Glutamatergic neuron (in vitro differentiated cells): ENCODE results near the gene MAGI1. TPM values are rescaled to one million over a fixed set of nuclear protein-coding genes. Genes with fewer than 3 reads are reported as not detected.

Experiments used
- DNase-seq: peaks from one replicate; pipeline ENCODE4 v3.0.0; 2022
- H3K27ac Mint-ChIP-seq: one replicate; pipeline ENCODE4 v1.8.0; 2020; ENCODE audit warnings: mild to moderate bottlenecking, mixed read lengths, inconsistent platforms; ENCODE audit not compliant: unreplicated experiment
- H3K27me3 Mint-ChIP-seq: one replicate; pipeline ENCODE4 v1.8.0; 2020; ENCODE audit warnings: mild to moderate bottlenecking, moderate library complexity, mixed read lengths, inconsistent platforms; ENCODE audit not compliant: unreplicated experiment
- H3K36me3 Mint-ChIP-seq: one replicate; pipeline ENCODE4 v1.8.0; 2020; ENCODE audit warnings: mild to moderate bottlenecking, mixed read lengths, inconsistent platforms; ENCODE audit not compliant: unreplicated experiment
- H3K4me1 Mint-ChIP-seq: one replicate; pipeline ENCODE4 v1.8.0; 2020; ENCODE audit warnings: mild to moderate bottlenecking, low read depth, mixed read lengths, inconsistent platforms; ENCODE audit not compliant: unreplicated experiment
- H3K4me3 Mint-ChIP-seq: one replicate; pipeline ENCODE4 v1.8.0; 2020; ENCODE audit warnings: mild to moderate bottlenecking, mixed read lengths, inconsistent platforms; ENCODE audit not compliant: unreplicated experiment
- H3K9me3 Mint-ChIP-seq: one replicate; pipeline ENCODE4 v1.8.0; 2020; ENCODE audit warnings: mild to moderate bottlenecking, moderate library complexity, mixed read lengths, inconsistent platforms; ENCODE audit not compliant: unreplicated experiment
- CTCF ChIP-seq: fragments of 200-600 bp; sonication (generic); IDR thresholded peaks from one replicate; pipeline ENCODE4 v1.5.0; 2021; ENCODE audit not compliant: partially characterized antibody, unreplicated experiment
- total RNA-seq: library from RNA; stranded (reverse); fragmentation: NEBNext Ultra II Directional; extraction: Animal tissue kit (Norgen Biotek cat#: 25700); gene quantifications from one replicate; pipeline ENCODE4 v1.2.1, GENCODE V29; 2021; ENCODE audit not compliant: unreplicated experiment

MAGI1 gene
- total RNA-seq, 1 donor from 2014 or later: 46.5 TPM

- no peaks in the 10 kb centered on the region for H3K9me3 Mint-ChIP-seq
- peak; percentile 85 for DNase-seq
- H3K4me1 Mint-ChIP-seq: peaks cover 4% of the 10 kb centered on the region
- H3K27me3 Mint-ChIP-seq: peaks cover 2% of the 10 kb centered on the region
- peak overlapping the region; percentile 41 for H3K27ac Mint-ChIP-seq
- no peak overlapping the region for H3K4me3 Mint-ChIP-seq
- H3K36me3 Mint-ChIP-seq: no peaks in the 10 kb centered on the region
- TF ChIP-seq CTCF: peak; percentile 92
Observed at GRCh38 chr3:65751123-65751700, 287.5 kb downstream of the MAGI1 start.

- H3K4me3 Mint-ChIP-seq: no peak overlapping the region
- H3K9me3 Mint-ChIP-seq: no peaks in the 10 kb centered on the region
- H3K27me3 Mint-ChIP-seq: peaks cover 2% of the 10 kb centered on the region
Observed at GRCh38 chr3:65749066-65749465, 289.7 kb downstream of the MAGI1 start.

GRCh38 chr3:65748326-65748725 is 290.4 kb downstream of the MAGI1 start:
- TF ChIP-seq CTCF: no peak
- H3K27ac Mint-ChIP-seq: no peak overlapping the region
- peaks cover 9% of the 10 kb centered on the region for H3K4me1 Mint-ChIP-seq
- peaks cover 2% of the 10 kb centered on the region for H3K27me3 Mint-ChIP-seq
- H3K9me3 Mint-ChIP-seq: no peaks in the 10 kb centered on the region
- no peak overlapping the region for H3K4me3 Mint-ChIP-seq
- no peak for DNase-seq
- H3K36me3 Mint-ChIP-seq: no peaks in the 10 kb centered on the region

More at GRCh38 chr3:65749066-65749465, 289.7 kb downstream of the MAGI1 start:
- TF ChIP-seq CTCF: no peak
- no peak for DNase-seq
- no peaks in the 10 kb centered on the region for H3K36me3 Mint-ChIP-seq
- peaks cover 9% of the 10 kb centered on the region for H3K4me1 Mint-ChIP-seq
- no peak overlapping the region for H3K27ac Mint-ChIP-seq

- DNase-seq: no peak
- no peaks in the 10 kb centered on the region for H3K36me3 Mint-ChIP-seq
- no peaks in the 10 kb centered on the region for H3K9me3 Mint-ChIP-seq
- H3K27ac Mint-ChIP-seq: no peak overlapping the region
- peaks cover 13% of the 10 kb centered on the region for H3K4me1 Mint-ChIP-seq
- no peak for TF ChIP-seq CTCF
- no peak overlapping the region for H3K4me3 Mint-ChIP-seq
- H3K27me3 Mint-ChIP-seq: peaks cover 2% of the 10 kb centered on the region
Observed at GRCh38 chr3:65746848-65747247, 291.9 kb downstream of the MAGI1 start.

GRCh38 chr3:65745306-65745705 is 293.4 kb downstream of the MAGI1 start:
- no peak overlapping the region for H3K4me3 Mint-ChIP-seq
- H3K4me1 Mint-ChIP-seq: peaks cover 10% of the 10 kb centered on the region
- H3K9me3 Mint-ChIP-seq: no peaks in the 10 kb centered on the region
- H3K27me3 Mint-ChIP-seq: peaks cover 2% of the 10 kb centered on the region
- no peak for DNase-seq
- no peak overlapping the region for H3K27ac Mint-ChIP-seq
- H3K36me3 Mint-ChIP-seq: no peaks in the 10 kb centered on the region
- no peak for TF ChIP-seq CTCF
